Measurements from ENCODE around the gene CUL3. TPM values are rescaled to one million over a fixed set of nuclear protein-coding genes. Genes with fewer than 3 reads are reported as not detected.

Gene CUL3
- total RNA-seq, 1 experiment from 2014 or later = 114 TPM

GRCh38 chr2:224556381-224556780, 28.8 kb downstream of the CUL3 start:
- no peak for TF ChIP-seq CTCF (conservative IDR thresholded peaks at IDR 0.05)
- Histone ChIP-seq H2BK15ac (ENCODE audit: low read depth, low read length) (no peak overlapping the region), H3K23me2 (ENCODE audit: insufficient read length, low read depth, low read length, poor library complexity, severe bottlenecking) (no peaks in the 10 kb centered on the region)

More at GRCh38 chr2:224556381-224556780, 28.8 kb downstream of the CUL3 start:
- Mint-ChIP-seq H3K27ac (no peak overlapping the region), H3K36me3 (ENCODE audit: insufficient read depth in 1 of 3, low read depth in 3 of 3) (peaks cover 0 to 5% (median 3%) of the 10 kb centered on the region in 3 experiments; a peak in 3 of 7 replicates), H3K4me3 (no peak overlapping the region), H3K27me3 (ENCODE audit: low read depth) (no peaks in the 10 kb centered on the region), H3K9me3 (no peaks in the 10 kb centered on the region), H3K4me1 (peaks cover 9 to 13% of the 10 kb centered on the region in 2 experiments)
- H3K4me2 ChIP-seq (ENCODE audit: insufficient read depth, insufficient read length, low read length) = no peak overlapping the region
- DNase-seq = no peak
- H3T11ph ChIP-seq (ENCODE audit: low read length) = no peak overlapping the region
- peaks cover 9% of the 10 kb centered on the region for H3K79me1 ChIP-seq (ENCODE audit: insufficient read depth, low read depth, low read length, poor library complexity, severe bottlenecking)
- no peak overlapping the region for H2BK120ac ChIP-seq (ENCODE audit: low read depth, low read length, poor library complexity, severe bottlenecking)
- H2BK20ac ChIP-seq (ENCODE audit: low read depth, low read length, poor library complexity, severe bottlenecking) = no peak overlapping the region
- no peaks in the 10 kb centered on the region for H3K27me3 ChIP-seq (ENCODE audit: insufficient read depth, low read length)
- no peak overlapping the region for H2AK5ac ChIP-seq (ENCODE audit: insufficient read length, low read length)
- no peak overlapping the region for H2BK5ac ChIP-seq (ENCODE audit: insufficient read length, low read length)
- H3K9ac ChIP-seq (ENCODE audit: extremely low read depth, insufficient read length, low read length) = no peak overlapping the region
- H3K56ac ChIP-seq (ENCODE audit: insufficient read length, low read depth, low read length) = no peak overlapping the region
- H3K4me1 ChIP-seq (ENCODE audit: insufficient read depth, low read length) = peaks cover 3% of the 10 kb centered on the region; the same call in 1 of the 2 replicates
- peaks cover 26% of the 10 kb centered on the region for H3K79me2 ChIP-seq (ENCODE audit: insufficient read depth, low read length)
- no peak overlapping the region for H3K14ac ChIP-seq (ENCODE audit: insufficient read depth, low read length)
- H2BK12ac ChIP-seq (ENCODE audit: insufficient read length, low read depth, low read length) = no peak overlapping the region
- no peak overlapping the region for H4K5ac ChIP-seq (ENCODE audit: insufficient read length, low read depth, low read length)
- no peak overlapping the region for H4K91ac ChIP-seq (ENCODE audit: insufficient read length, low read depth, low read length)
- no peak overlapping the region for H3K27ac ChIP-seq (ENCODE audit: insufficient read length, low read depth, low read length)
- H4K20me1 ChIP-seq (ENCODE audit: control insufficient read depth, insufficient read depth, insufficient read length) = no peaks in the 10 kb centered on the region
- no peak overlapping the region for H3K4ac ChIP-seq (ENCODE audit: low read depth, low read length)
- H3K9me3 ChIP-seq (ENCODE audit: control insufficient read depth, low read depth, low read length) = no peaks in the 10 kb centered on the region
- no peak overlapping the region for H3K18ac ChIP-seq (ENCODE audit: insufficient read length, low read depth, low read length)
- H2AFZ ChIP-seq (ENCODE audit: low read length) = no peak overlapping the region
- H3K23ac ChIP-seq (ENCODE audit: insufficient read length, low read depth, low read length) = no peak overlapping the region
- H4K8ac ChIP-seq (replicated peaks; ENCODE audit: insufficient read length, low read depth, low read length) = no peak overlapping the region

Data from H9 (cell line).